Activated T-cell treated with anti-CD3 and anti-CD28 coated beads, Interleukin-2, amount 50 U/mL, for 72 hours (primary cell): ENCODE measurements around the gene SMIM1. TPM values are rescaled to one million over a fixed set of nuclear protein-coding genes. Genes with fewer than 3 reads are reported as not detected.

ENCODE experiments used
- ATAC-seq, 2 donors: fragments of 150-1000 bp; cut with Tn5 transposase; replicated peaks in 1 of 2; 2 replicates each; pipeline ENCODE4 v1.10.0; 2021; ENCODE audit warnings: moderate library complexity in 2 of 2, mild to moderate bottlenecking in 1 of 2
- DNase-seq, 2 donors: peaks; one replicate each; pipeline ENCODE4 v3.0.0; 2021 to 2022; ENCODE audit warnings: mixed read lengths in 1 of 2
- H3K27ac Mint-ChIP-seq: one replicate; pipeline ENCODE4 v1.8.0; 2022; ENCODE audit warnings: mild to moderate bottlenecking, moderate library complexity, mixed read lengths
- H3K27me3 Mint-ChIP-seq: one replicate; pipeline ENCODE4 v1.8.0; 2022; ENCODE audit warnings: low read depth, mixed read lengths
- H3K36me3 Mint-ChIP-seq, 2 donors: one replicate each; pipeline ENCODE4 v1.8.0; 2022; ENCODE audit warnings: mixed read lengths in 2 of 2, mild to moderate bottlenecking in 1 of 2; ENCODE audit not compliant: insufficient read depth in 2 of 2
- H3K4me1 Mint-ChIP-seq: one replicate; pipeline ENCODE4 v1.8.0; 2022; ENCODE audit warnings: low read depth, mixed read lengths
- H3K4me3 Mint-ChIP-seq, 2 donors: one replicate each; pipeline ENCODE4 v1.8.0; 2022; ENCODE audit warnings: mild to moderate bottlenecking in 2 of 2, mixed read lengths in 2 of 2, moderate library complexity in 2 of 2
- H3K9me3 Mint-ChIP-seq, 2 donors: one replicate each; pipeline ENCODE4 v1.8.0; 2022; ENCODE audit warnings: mixed read lengths in 2 of 2
- total RNA-seq, 2 donors: library from RNA; stranded (reverse); gene quantifications; one replicate each; pipeline ENCODE4 v1.2.3, GENCODE V29; 2022

SMIM1 gene
- total RNA-seq, 2 donors from 2014 or later = 2.5 to 3.4 TPM

- H3K27ac Mint-ChIP-seq = no peak overlapping the region
- H3K27me3 Mint-ChIP-seq = no peaks in the 10 kb centered on the region
- ATAC-seq (no peak), DNase-seq (no peak)
- no peak overlapping the region for H3K4me3 Mint-ChIP-seq
- H3K36me3 Mint-ChIP-seq = peaks cover 2% of the 10 kb centered on the region in 2 donors
- peaks cover 0 to 2% of the 10 kb centered on the region in 2 donors for H3K9me3 Mint-ChIP-seq
- no peaks in the 10 kb centered on the region for H3K4me1 Mint-ChIP-seq
These were observed 39.0 kb downstream of the SMIM1 start for GRCh38 chr1:3811595-3811911.

- DNase-seq (no peak), ATAC-seq (no peak)
- Mint-ChIP-seq H3K36me3 (no peaks in the 10 kb centered on the region), H3K9me3 (no peaks in the 10 kb centered on the region), H3K4me1 (no peaks in the 10 kb centered on the region), H3K27ac (no peak overlapping the region), H3K27me3 (no peaks in the 10 kb centered on the region), H3K4me3 (no peak overlapping the region)
These were observed 41.5 kb downstream of the SMIM1 start for GRCh38 chr1:3814065-3814464.

GRCh38 chr1:3814771-3815561, 42.4 kb downstream of the SMIM1 start:
- H3K9me3 Mint-ChIP-seq = no peaks in the 10 kb centered on the region
- DNase-seq (no peak), ATAC-seq (no peak)
- H3K4me1 Mint-ChIP-seq = no peaks in the 10 kb centered on the region
- H3K27ac Mint-ChIP-seq = no peak overlapping the region
- no peaks in the 10 kb centered on the region for H3K36me3 Mint-ChIP-seq
- no peak overlapping the region for H3K4me3 Mint-ChIP-seq
- no peaks in the 10 kb centered on the region for H3K27me3 Mint-ChIP-seq

GRCh38 chr1:3816331-3817137, 44.0 kb downstream of the SMIM1 start:
- Mint-ChIP-seq H3K4me3 (no peak overlapping the region), H3K27ac (no peak overlapping the region), H3K9me3 (no peaks in the 10 kb centered on the region), H3K27me3 (no peaks in the 10 kb centered on the region), H3K36me3 (no peaks in the 10 kb centered on the region), H3K4me1 (no peaks in the 10 kb centered on the region)
- DNase-seq = no peak
- ATAC-seq = no peak

GRCh38 chr1:3817138-3817740, 44.7 kb downstream of the SMIM1 start:
- Mint-ChIP-seq H3K36me3 (no peaks in the 10 kb centered on the region), H3K4me1 (no peaks in the 10 kb centered on the region), H3K4me3 (no peak overlapping the region), H3K27ac (no peak overlapping the region), H3K9me3 (no peaks in the 10 kb centered on the region), H3K27me3 (no peaks in the 10 kb centered on the region)
- ATAC-seq = no peak
- DNase-seq = no peak

- H3K4me1 Mint-ChIP-seq = no peaks in the 10 kb centered on the region
- no peak overlapping the region for H3K4me3 Mint-ChIP-seq
- no peaks in the 10 kb centered on the region for H3K36me3 Mint-ChIP-seq
- no peak for ATAC-seq
- no peaks in the 10 kb centered on the region for H3K27me3 Mint-ChIP-seq
- H3K27ac Mint-ChIP-seq = no peak overlapping the region
- no peaks in the 10 kb centered on the region for H3K9me3 Mint-ChIP-seq
- no peak for DNase-seq
These were observed 45.5 kb downstream of the SMIM1 start for GRCh38 chr1:3817821-3818597.

GRCh38 chr1:3819771-3820200, 47.2 kb downstream of the SMIM1 start:
- H3K9me3 Mint-ChIP-seq = no peaks in the 10 kb centered on the region
- H3K27me3 Mint-ChIP-seq = no peaks in the 10 kb centered on the region

GRCh38 chr1:3820316-3820715, 47.8 kb downstream of the SMIM1 start:
- Mint-ChIP-seq H3K9me3 (no peaks in the 10 kb centered on the region), H3K36me3 (peaks cover 0 to 2% of the 10 kb centered on the region in 2 donors), H3K27ac (no peak overlapping the region), H3K27me3 (no peaks in the 10 kb centered on the region), H3K4me3 (no peak overlapping the region), H3K4me1 (no peaks in the 10 kb centered on the region)
- DNase-seq = no peak
- ATAC-seq = no peak

More at GRCh38 chr1:3819771-3820200, 47.2 kb downstream of the SMIM1 start:
- DNase-seq (no peak), ATAC-seq (no peak)
- Mint-ChIP-seq H3K27ac (no peak overlapping the region), H3K4me3 (no peak overlapping the region), H3K4me1 (no peaks in the 10 kb centered on the region), H3K36me3 (peaks cover 0 to 2% of the 10 kb centered on the region in 2 donors)

GRCh38 chr1:3821004-3821403, 48.5 kb downstream of the SMIM1 start:
- Mint-ChIP-seq H3K9me3 (no peaks in the 10 kb centered on the region), H3K4me1 (no peaks in the 10 kb centered on the region), H3K36me3 (peaks cover 0 to 2% of the 10 kb centered on the region in 2 donors), H3K4me3 (no peak overlapping the region), H3K27me3 (no peaks in the 10 kb centered on the region), H3K27ac (no peak overlapping the region)
- no peak for ATAC-seq
- DNase-seq = no peak

GRCh38 chr1:3821447-3821846, 48.9 kb downstream of the SMIM1 start:
- peaks cover 0 to 2% of the 10 kb centered on the region in 2 donors for H3K36me3 Mint-ChIP-seq
- no peaks in the 10 kb centered on the region for H3K9me3 Mint-ChIP-seq
- DNase-seq = no peak
- no peak overlapping the region for H3K27ac Mint-ChIP-seq
- no peak overlapping the region for H3K4me3 Mint-ChIP-seq
- ATAC-seq = no peak
- H3K4me1 Mint-ChIP-seq = no peaks in the 10 kb centered on the region
- H3K27me3 Mint-ChIP-seq = no peaks in the 10 kb centered on the region

- DNase-seq (no peak), ATAC-seq (no peak)
- Mint-ChIP-seq H3K4me1 (no peaks in the 10 kb centered on the region), H3K9me3 (no peaks in the 10 kb centered on the region), H3K36me3 (peaks cover 0 to 2% of the 10 kb centered on the region in 2 donors), H3K27me3 (no peaks in the 10 kb centered on the region), H3K27ac (no peak overlapping the region), H3K4me3 (no peak overlapping the region)
These were observed 49.4 kb downstream of the SMIM1 start for GRCh38 chr1:3821908-3822307.

- Mint-ChIP-seq H3K4me1 (no peaks in the 10 kb centered on the region), H3K27me3 (no peaks in the 10 kb centered on the region), H3K9me3 (no peaks in the 10 kb centered on the region), H3K36me3 (peaks cover 0 to 2% of the 10 kb centered on the region in 2 donors), H3K4me3 (no peak overlapping the region), H3K27ac (no peak overlapping the region)
- DNase-seq (no peak), ATAC-seq (no peak)
These were observed 49.9 kb downstream of the SMIM1 start for GRCh38 chr1:3822421-3822820.

- Mint-ChIP-seq H3K9me3 (no peaks in the 10 kb centered on the region), H3K36me3 (peaks cover 0 to 2% of the 10 kb centered on the region in 2 donors), H3K27ac (no peak overlapping the region), H3K4me3 (no peak overlapping the region), H3K4me1 (no peaks in the 10 kb centered on the region), H3K27me3 (no peaks in the 10 kb centered on the region)
- ATAC-seq = no peak
- DNase-seq = no peak
These were observed 52.1 kb downstream of the SMIM1 start for GRCh38 chr1:3824650-3825049.
